ENCODE measurements around the gene STXBP5. TPM values are rescaled to one million over a fixed set of nuclear protein-coding genes. Genes with fewer than 3 reads are reported as not detected.

The STXBP5 gene
- total RNA-seq, 4 donors from 2014 or later = 15.6 to 41.3 (median 20.4) TPM

GRCh38 chr6:147213772-147214171 lies 9.6 kb downstream of the STXBP5 start:
- TF ChIP-seq CTCF (IDR thresholded peaks at IDR 0.05 in 4 of 5, conservative IDR thresholded peaks at IDR 0.05 in 1 of 5) = no peak
- no peak for TF ChIP-seq POLR2A (IDR thresholded peaks at IDR 0.05)
- in situ Hi-C loops (cut with MboI; ENCODE audit: low sequenced_read_pairs in 4 of 4) = loop anchor here in 1 of 4 donors (25.0 kb wide), 1 partner anchor 1401 kb away; the partner anchor contains the start of gene FBXO30
- DNase-seq (no peak), ATAC-seq (no peak)
- no peaks in the 10 kb centered on the region for H3K27me3 ChIP-seq
- intact Hi-C loops (cut with DNase I; ENCODE audit: low total_unique reads) = no loop called here
- H3K4me3 ChIP-seq = no peak overlapping the region
- H3K36me3 ChIP-seq = no peaks in the 10 kb centered on the region
- H3K9me3 ChIP-seq = no peaks in the 10 kb centered on the region
- peaks cover 14 to 31% of the 10 kb centered on the region in 2 donors for H3K4me1 ChIP-seq
- H3K27ac ChIP-seq = no peak overlapping the region

GRCh38 chr6:147214248-147215227 lies 10.3 kb downstream of the STXBP5 start:
- H3K27ac ChIP-seq = no peak overlapping the region
- H3K36me3 ChIP-seq = no peaks in the 10 kb centered on the region
- in situ Hi-C loops (cut with MboI; ENCODE audit: low sequenced_read_pairs in 4 of 4) = loop anchor here in 1 of 4 donors (25.0 kb wide), 1 partner anchor 1402 kb away; the partner anchor contains the start of gene FBXO30
- ATAC-seq = no peak
- no peaks in the 10 kb centered on the region for H3K27me3 ChIP-seq
- no peak for TF ChIP-seq POLR2A (IDR thresholded peaks at IDR 0.05)
- no peak for TF ChIP-seq CTCF (IDR thresholded peaks at IDR 0.05 in 4 of 5, conservative IDR thresholded peaks at IDR 0.05 in 1 of 5)
- intact Hi-C loops (cut with DNase I; ENCODE audit: low total_unique reads) = no loop called here
- peaks cover 8 to 25% of the 10 kb centered on the region in 2 donors for H3K4me1 ChIP-seq
- H3K4me3 ChIP-seq = no peak overlapping the region
- no peak for DNase-seq
- H3K9me3 ChIP-seq = no peaks in the 10 kb centered on the region

- H3K27me3 ChIP-seq = no peaks in the 10 kb centered on the region
- intact Hi-C loops (cut with DNase I; ENCODE audit: low total_unique reads) (no loop called here), in situ Hi-C loops (cut with MboI; ENCODE audit: low sequenced_read_pairs in 4 of 4) (loop anchor here in 1 of 4 donors (25.0 kb wide), 1 partner anchor 1405 kb away; the partner anchor contains the start of gene FBXO30)
- H3K36me3 ChIP-seq = no peaks in the 10 kb centered on the region
- H3K4me3 ChIP-seq = no peak overlapping the region
- no peak for TF ChIP-seq POLR2A (IDR thresholded peaks at IDR 0.05)
- no peak for TF ChIP-seq CTCF (IDR thresholded peaks at IDR 0.05 in 4 of 5, conservative IDR thresholded peaks at IDR 0.05 in 1 of 5)
- DNase-seq = no peak
- H3K4me1 ChIP-seq = peaks cover 7 to 18% of the 10 kb centered on the region in 2 donors
- no peak for ATAC-seq
- no peak overlapping the region for H3K27ac ChIP-seq
- no peaks in the 10 kb centered on the region for H3K9me3 ChIP-seq
Observed at GRCh38 chr6:147216915-147217314, 12.7 kb downstream of the STXBP5 start.

- Histone ChIP-seq H3K9me3 (no peaks in the 10 kb centered on the region), H3K36me3 (no peaks in the 10 kb centered on the region), H3K4me3 (no peak overlapping the region), H3K4me1 (peaks cover 14 to 16% of the 10 kb centered on the region in 2 donors), H3K27ac (no peak overlapping the region), H3K27me3 (no peaks in the 10 kb centered on the region)
- in situ Hi-C loops (cut with MboI; ENCODE audit: low sequenced_read_pairs in 4 of 4) = loop anchor here in 1 of 4 donors (25.0 kb wide), 1 partner anchor 1406 kb away; the partner anchor contains the start of gene FBXO30
- TF ChIP-seq CTCF (IDR thresholded peaks at IDR 0.05 in 4 of 5, conservative IDR thresholded peaks at IDR 0.05 in 1 of 5) = no peak
- no peak for TF ChIP-seq POLR2A (IDR thresholded peaks at IDR 0.05)
- DNase-seq = no peak
- ATAC-seq = no peak
- intact Hi-C loops (cut with DNase I; ENCODE audit: low total_unique reads) = no loop called here
Observed at GRCh38 chr6:147217840-147218404, 13.7 kb downstream of the STXBP5 start.
